Activated CD8-positive, alpha-beta T cell treated with anti-CD3 and anti-CD28 coated beads, Interleukin-2, amount 10 ng/mL, durations not matched to agents 7 days and 5 days (primary cell): ENCODE measurements around the gene LOXL4. TPM values are rescaled to one million over a fixed set of nuclear protein-coding genes. Genes with fewer than 3 reads are reported as not detected.

Source experiments
- ATAC-seq: fragments of 150-1000 bp; cut with Tn5 transposase; one replicate; pipeline ENCODE4 v1.10.0; 2021; ENCODE audit warnings: moderate library complexity
- CTCF ChIA-PET: fragments of 350-600 bp; sonication (Branson Sonifier 250); formaldehyde crosslinking; loops from one replicate; lab custom pipeline; 2021; ENCODE audit warnings: antibody characterized with exemption; lab: Charles Lee
- POLR2A ChIA-PET: fragments of 350-600 bp; sonication (Branson Sonifier 250); formaldehyde crosslinking; loops from one replicate; lab custom pipeline; 2021; ENCODE audit warnings: antibody characterized with exemption; lab: Charles Lee
- DNase-seq: peaks from one replicate; pipeline ENCODE4 v3.0.0-alpha.2; 2020
- H3K27ac Mint-ChIP-seq: one replicate; pipeline ENCODE4 v1.8.0; 2021; ENCODE audit warnings: mild to moderate bottlenecking, mixed read lengths
- H3K27me3 Mint-ChIP-seq: one replicate; pipeline ENCODE4 v1.8.0; 2021; ENCODE audit warnings: low read depth, mixed read lengths
- H3K36me3 Mint-ChIP-seq: one replicate; pipeline ENCODE4 v1.8.0; 2021; ENCODE audit warnings: low read depth, mixed read lengths
- H3K4me1 Mint-ChIP-seq: one replicate; pipeline ENCODE4 v1.8.0; 2021; ENCODE audit warnings: low read depth, mixed read lengths
- H3K4me3 Mint-ChIP-seq: one replicate; pipeline ENCODE4 v1.8.0; 2021; ENCODE audit warnings: mild to moderate bottlenecking, mixed read lengths
- H3K9me3 Mint-ChIP-seq: one replicate; pipeline ENCODE4 v1.8.0; 2022; ENCODE audit warnings: mixed read lengths; ENCODE audit not compliant: insufficient read depth
- total RNA-seq, 2 experiments: library from RNA; stranded (reverse); gene quantifications; one replicate each; pipeline ENCODE4 v1.2.3, GENCODE V29; 2021

The LOXL4 gene
- total RNA-seq, 2 experiments from 2014 or later, result not detected

GRCh38 chr10:98261436-98262277, 6.3 kb downstream of the LOXL4 start:
- no peaks in the 10 kb centered on the region for H3K9me3 Mint-ChIP-seq
- ATAC-seq (no peak), DNase-seq (peak; percentile 4)
- POLR2A ChIA-PET, result no interaction called here
- H3K4me3 Mint-ChIP-seq, result no peak overlapping the region
- peaks cover 3% of the 10 kb centered on the region for H3K4me1 Mint-ChIP-seq
- CTCF ChIA-PET, result interaction anchor here (2.4 kb wide), 1 partner anchor 48 kb away, joined by 7 read pairs; no protein-coding TSS in a partner anchor
- no peaks in the 10 kb centered on the region for H3K36me3 Mint-ChIP-seq
- H3K27ac Mint-ChIP-seq, result no peak overlapping the region
- H3K27me3 Mint-ChIP-seq, result peaks cover 2% of the 10 kb centered on the region

- Mint-ChIP-seq H3K27me3 (no peaks in the 10 kb centered on the region), H3K4me1 (peaks cover 3% of the 10 kb centered on the region), H3K27ac (no peak overlapping the region), H3K9me3 (no peaks in the 10 kb centered on the region), H3K4me3 (no peak overlapping the region), H3K36me3 (no peaks in the 10 kb centered on the region)
- ATAC-seq (no peak), DNase-seq (no peak)
- ChIA-PET POLR2A (no interaction called here), CTCF (no interaction called here)
Measured at GRCh38 chr10:98260752-98261151, 7.2 kb downstream of the LOXL4 start.

- no peak overlapping the region for H3K27ac Mint-ChIP-seq
- no peak overlapping the region for H3K4me3 Mint-ChIP-seq
- no peaks in the 10 kb centered on the region for H3K36me3 Mint-ChIP-seq
- no peaks in the 10 kb centered on the region for H3K27me3 Mint-ChIP-seq
- no peaks in the 10 kb centered on the region for H3K9me3 Mint-ChIP-seq
- ATAC-seq (no peak), DNase-seq (no peak)
- H3K4me1 Mint-ChIP-seq, result peaks cover 3% of the 10 kb centered on the region
- ChIA-PET CTCF (no interaction called here), POLR2A (no interaction called here)
Measured at GRCh38 chr10:98260350-98260749, 7.6 kb downstream of the LOXL4 start.

GRCh38 chr10:98259606-98260315, 8.2 kb downstream of the LOXL4 start:
- Mint-ChIP-seq H3K36me3 (no peaks in the 10 kb centered on the region), H3K27ac (no peak overlapping the region), H3K4me3 (no peak overlapping the region), H3K4me1 (peaks cover 3% of the 10 kb centered on the region), H3K9me3 (no peaks in the 10 kb centered on the region), H3K27me3 (no peaks in the 10 kb centered on the region)
- ChIA-PET CTCF (no interaction called here), POLR2A (no interaction called here)
- DNase-seq, result no peak
- ATAC-seq, result no peak

GRCh38 chr10:98258683-98259454, 9.1 kb downstream of the LOXL4 start:
- Mint-ChIP-seq H3K9me3 (no peaks in the 10 kb centered on the region), H3K4me3 (no peak overlapping the region), H3K27me3 (no peaks in the 10 kb centered on the region), H3K36me3 (no peaks in the 10 kb centered on the region), H3K27ac (no peak overlapping the region), H3K4me1 (no peaks in the 10 kb centered on the region)
- ChIA-PET CTCF (no interaction called here), POLR2A (no interaction called here)
- DNase-seq (no peak), ATAC-seq (no peak)

- ATAC-seq, result no peak
- Mint-ChIP-seq H3K36me3 (no peaks in the 10 kb centered on the region), H3K4me1 (no peaks in the 10 kb centered on the region), H3K9me3 (no peaks in the 10 kb centered on the region), H3K27ac (no peak overlapping the region), H3K27me3 (no peaks in the 10 kb centered on the region), H3K4me3 (no peak overlapping the region)
- CTCF ChIA-PET, result no interaction called here
- POLR2A ChIA-PET, result no interaction called here
- no peak for DNase-seq
Measured at GRCh38 chr10:98257961-98258360, 10.0 kb downstream of the LOXL4 start.

GRCh38 chr10:98257198-98257597, 10.8 kb downstream of the LOXL4 start:
- no peak overlapping the region for H3K4me3 Mint-ChIP-seq
- DNase-seq, result no peak
- no peaks in the 10 kb centered on the region for H3K27me3 Mint-ChIP-seq
- H3K4me1 Mint-ChIP-seq, result no peaks in the 10 kb centered on the region
- peak overlapping the region; percentile 47 for H3K27ac Mint-ChIP-seq
- ChIA-PET CTCF (no interaction called here), POLR2A (no interaction called here)
- ATAC-seq, result no peak
- H3K36me3 Mint-ChIP-seq, result no peaks in the 10 kb centered on the region
- H3K9me3 Mint-ChIP-seq, result no peaks in the 10 kb centered on the region

- ChIA-PET CTCF (no interaction called here), POLR2A (no interaction called here)
- DNase-seq, result no peak
Measured at GRCh38 chr10:98256692-98257091, 11.3 kb downstream of the LOXL4 start.

GRCh38 chr10:98255146-98255877, 12.7 kb downstream of the LOXL4 start:
- Mint-ChIP-seq H3K36me3 (no peaks in the 10 kb centered on the region), H3K4me1 (no peaks in the 10 kb centered on the region), H3K27ac (no peak overlapping the region), H3K4me3 (no peak overlapping the region), H3K9me3 (no peaks in the 10 kb centered on the region), H3K27me3 (no peaks in the 10 kb centered on the region)
- ATAC-seq, result no peak
- POLR2A ChIA-PET, result interaction anchor here (0.6 kb wide), 1 partner anchor 27 kb away, joined by 3 read pairs; no protein-coding TSS in a partner anchor
- DNase-seq, result no peak
- CTCF ChIA-PET, result interaction anchor here (0.8 kb wide), 1 partner anchor 85 kb away, joined by 3 read pairs; no protein-coding TSS in a partner anchor

More at GRCh38 chr10:98256692-98257091, 11.3 kb downstream of the LOXL4 start:
- Mint-ChIP-seq H3K4me1 (no peaks in the 10 kb centered on the region), H3K36me3 (no peaks in the 10 kb centered on the region), H3K27me3 (no peaks in the 10 kb centered on the region), H3K27ac (no peak overlapping the region), H3K9me3 (no peaks in the 10 kb centered on the region), H3K4me3 (no peak overlapping the region)
- no peak for ATAC-seq

GRCh38 chr10:98254234-98254974, 13.6 kb downstream of the LOXL4 start:
- no peaks in the 10 kb centered on the region for H3K9me3 Mint-ChIP-seq
- no peak overlapping the region for H3K4me3 Mint-ChIP-seq
- DNase-seq (no peak), ATAC-seq (no peak)
- no peaks in the 10 kb centered on the region for H3K4me1 Mint-ChIP-seq
- no peak overlapping the region for H3K27ac Mint-ChIP-seq
- H3K36me3 Mint-ChIP-seq, result no peaks in the 10 kb centered on the region
- H3K27me3 Mint-ChIP-seq, result no peaks in the 10 kb centered on the region
- ChIA-PET POLR2A (no interaction called here), CTCF (interaction anchor here (0.8 kb wide), 1 partner anchor 84 kb away, joined by 3 read pairs; no protein-coding TSS in a partner anchor)

- Mint-ChIP-seq H3K27me3 (no peaks in the 10 kb centered on the region), H3K4me3 (no peak overlapping the region), H3K27ac (no peak overlapping the region)
Measured at GRCh38 chr10:98253499-98253898, 14.5 kb downstream of the LOXL4 start.

More at GRCh38 chr10:98253499-98253898, 14.5 kb downstream of the LOXL4 start:
- Mint-ChIP-seq H3K9me3 (no peaks in the 10 kb centered on the region), H3K4me1 (no peaks in the 10 kb centered on the region), H3K36me3 (no peaks in the 10 kb centered on the region)
- ATAC-seq (no peak), DNase-seq (no peak)
- CTCF ChIA-PET, result no interaction called here
- POLR2A ChIA-PET, result no interaction called here
